ENCODE results near the gene TIA1.
A peak's percentile ranks its signal among the peaks of the same experiment; 100 is the strongest.
"Not testable (repeated sequence)": the region's sequence is repeated elsewhere in the genome, so short reads cannot be mapped to it uniquely, and the experiment has no call there.

TIA1 gene

DNA sequence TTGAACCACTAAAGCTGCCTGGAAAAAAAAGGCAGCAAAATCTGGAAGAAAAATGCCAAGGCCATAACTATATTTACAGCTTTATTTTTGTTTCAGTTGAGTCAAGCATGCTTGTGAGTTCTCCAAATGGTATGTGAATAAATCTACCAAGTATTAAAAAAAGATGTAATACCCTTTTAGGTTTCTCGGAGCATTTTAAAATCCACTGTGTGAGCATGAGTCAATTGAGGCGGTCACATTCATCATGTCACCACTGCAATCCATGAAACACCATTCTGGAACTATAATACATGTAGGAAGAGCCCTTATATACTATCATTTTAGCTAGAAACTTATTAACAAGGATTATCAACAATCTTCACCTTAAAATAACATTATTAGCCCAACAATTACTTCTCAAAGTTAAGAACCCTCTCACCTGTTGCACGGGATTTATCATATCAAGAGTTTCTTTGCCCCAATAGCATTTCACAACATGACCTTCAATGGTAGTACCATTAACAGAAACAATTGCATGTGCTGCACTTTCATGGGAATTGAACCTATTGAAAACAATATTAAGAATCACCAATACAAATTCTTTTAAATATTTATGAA, 33.4 kb downstream of the TIA1 start:
- DNase-seq, result no peak

GRCh38 chr2:70214365-70214764, 34.1 kb downstream of the TIA1 start:
- DNase-seq, result no peak

DNA sequence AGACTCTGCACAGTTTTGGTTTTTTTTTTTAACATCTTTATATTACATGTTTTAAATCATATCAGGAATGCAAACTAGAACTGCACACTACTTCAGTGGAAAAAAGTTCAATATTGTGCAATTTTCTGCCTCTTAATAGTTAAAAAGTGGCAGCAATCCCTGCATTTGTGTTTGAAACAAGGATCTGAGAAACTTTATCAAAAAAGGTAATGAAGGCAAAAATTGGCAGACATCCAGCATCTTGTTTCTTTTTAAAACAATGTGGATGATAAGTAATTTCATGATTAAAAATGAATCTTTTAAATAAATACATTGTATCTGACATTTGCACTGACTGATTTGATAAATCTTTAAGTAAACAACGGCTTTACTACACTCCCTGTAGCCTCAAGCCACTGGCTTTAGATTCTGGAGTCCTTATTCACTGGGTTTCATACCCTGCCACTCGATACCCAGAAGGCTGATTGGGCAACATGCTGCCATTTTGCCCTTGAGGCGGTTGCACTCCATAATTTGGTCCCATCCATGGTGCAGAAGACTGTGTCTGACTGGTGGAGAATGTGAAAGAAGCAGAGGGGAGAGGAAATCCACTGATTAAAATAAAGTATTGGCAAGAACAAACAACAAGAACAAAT, 36.0 kb downstream of the TIA1 start:
- no peak for DNase-seq

DNA sequence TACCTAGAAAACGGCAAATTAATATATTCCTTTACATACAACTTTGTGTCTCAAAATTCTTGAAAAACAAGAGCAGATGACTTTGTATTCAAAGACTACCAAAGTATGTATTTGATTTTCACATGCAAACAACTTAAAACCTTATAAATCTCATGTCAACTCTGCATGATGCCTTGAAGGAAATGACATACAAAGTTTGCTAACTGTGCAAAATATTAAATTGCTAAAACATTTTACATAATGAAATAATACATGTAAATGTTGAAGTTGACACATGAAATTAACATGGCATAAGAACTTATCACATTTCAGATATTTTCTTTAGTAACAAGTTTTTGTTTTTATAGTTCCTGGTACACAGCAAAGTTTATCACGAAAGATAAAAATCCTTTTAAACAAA, 36.8 kb downstream of the TIA1 start:
- DNase-seq, result no peak

DNA sequence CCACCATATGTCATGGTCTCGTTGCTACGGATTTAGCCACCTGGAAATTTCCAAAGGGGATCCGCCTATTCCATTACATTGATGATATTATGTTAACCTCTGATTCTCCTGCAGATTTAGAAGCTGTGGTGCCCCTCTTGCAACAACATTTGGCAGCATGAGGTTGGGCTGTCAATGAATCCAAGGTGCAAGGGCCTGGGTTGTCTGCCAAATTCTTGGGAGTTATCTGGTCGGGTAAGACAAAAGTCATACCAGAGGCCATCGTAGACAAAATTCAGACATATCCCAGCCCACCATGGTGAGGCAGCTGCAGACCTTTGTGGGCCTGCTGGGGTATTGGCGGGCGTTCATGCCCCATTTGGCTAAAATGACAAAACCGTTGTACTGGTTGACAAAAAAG, 44.0 kb downstream of the TIA1 start:
- no peak for DNase-seq

DNA sequence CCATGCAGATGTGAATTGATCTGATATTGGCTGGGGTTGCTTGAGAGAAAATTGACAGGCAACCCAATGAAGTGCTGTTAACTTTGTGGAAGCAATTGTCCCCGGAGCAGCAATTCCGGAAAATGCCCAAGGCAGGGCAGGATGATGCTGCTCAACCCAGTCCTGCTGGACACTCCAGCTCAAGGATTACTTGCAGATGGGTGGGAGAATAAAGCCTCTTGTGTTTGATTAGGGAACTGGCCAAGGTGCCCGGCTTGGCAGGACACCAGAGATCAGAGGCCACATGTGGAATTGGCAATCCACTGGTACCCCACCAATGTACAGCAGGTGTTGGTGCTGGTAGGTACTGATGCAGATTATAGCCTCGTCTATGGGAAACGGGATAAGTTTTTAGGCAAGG, 45.3 kb downstream of the TIA1 start:
- DNase-seq, result no peak

- no peak for DNase-seq
Measured at GRCh38 chr2:70202236-70202806, 46.1 kb downstream of the TIA1 start.

DNA sequence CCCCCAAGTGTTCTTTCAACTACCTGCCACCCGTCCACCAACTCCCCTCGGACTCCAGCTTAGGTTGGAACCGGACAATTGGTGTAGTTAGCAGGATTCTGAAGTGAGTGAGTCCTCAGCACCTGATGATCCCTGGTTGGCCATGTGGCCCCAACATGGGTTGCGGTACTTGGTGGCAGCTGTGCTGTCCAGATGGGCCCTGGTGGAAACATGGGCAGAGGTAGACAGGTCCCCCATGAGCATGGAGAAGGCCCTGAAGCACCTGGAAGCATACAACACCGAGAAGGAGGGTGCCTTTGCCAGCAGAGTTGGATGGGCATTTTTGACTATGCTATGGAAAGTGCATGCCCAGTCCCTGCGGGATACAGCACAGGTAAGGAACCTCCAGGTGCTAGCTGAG, 46.6 kb downstream of the TIA1 start:
- DNase-seq, result no peak

GRCh38 chr2:70201225-70201768, 47.1 kb downstream of the TIA1 start:
- no peak for DNase-seq

DNA sequence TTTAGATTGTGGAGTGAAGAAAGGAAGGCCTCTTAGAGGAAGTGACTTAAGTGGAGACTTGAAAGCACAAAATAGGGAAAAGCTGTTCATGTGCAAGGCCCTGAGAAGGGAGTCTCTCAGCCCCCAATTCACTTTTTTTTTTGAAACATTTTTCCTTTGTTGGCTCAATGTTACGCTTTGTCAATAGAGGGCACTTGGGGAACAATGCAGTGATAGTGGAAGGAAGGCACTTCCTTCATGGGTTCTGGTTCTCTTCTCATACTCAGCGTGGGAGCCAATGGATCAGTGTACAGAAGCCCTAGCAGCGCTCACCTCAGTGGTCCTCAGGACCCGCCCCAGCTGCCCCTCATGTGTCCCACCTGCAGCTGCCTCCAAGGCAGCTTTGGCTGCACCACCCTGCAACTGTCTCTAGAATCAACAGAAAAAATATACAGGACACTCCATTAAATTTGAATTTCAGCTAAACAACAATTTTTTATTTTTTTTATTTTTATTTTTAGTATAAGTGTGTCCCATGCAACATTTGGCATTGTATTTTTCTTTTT, 49.0 kb downstream of the TIA1 start:
- DNase-seq, result no peak

GRCh38 chr2:70192516-70192915, 55.9 kb downstream of the TIA1 start:
- no peak for DNase-seq

- no peak for DNase-seq
Measured at GRCh38 chr2:70191244-70191735, 57.1 kb downstream of the TIA1 start.

DNA sequence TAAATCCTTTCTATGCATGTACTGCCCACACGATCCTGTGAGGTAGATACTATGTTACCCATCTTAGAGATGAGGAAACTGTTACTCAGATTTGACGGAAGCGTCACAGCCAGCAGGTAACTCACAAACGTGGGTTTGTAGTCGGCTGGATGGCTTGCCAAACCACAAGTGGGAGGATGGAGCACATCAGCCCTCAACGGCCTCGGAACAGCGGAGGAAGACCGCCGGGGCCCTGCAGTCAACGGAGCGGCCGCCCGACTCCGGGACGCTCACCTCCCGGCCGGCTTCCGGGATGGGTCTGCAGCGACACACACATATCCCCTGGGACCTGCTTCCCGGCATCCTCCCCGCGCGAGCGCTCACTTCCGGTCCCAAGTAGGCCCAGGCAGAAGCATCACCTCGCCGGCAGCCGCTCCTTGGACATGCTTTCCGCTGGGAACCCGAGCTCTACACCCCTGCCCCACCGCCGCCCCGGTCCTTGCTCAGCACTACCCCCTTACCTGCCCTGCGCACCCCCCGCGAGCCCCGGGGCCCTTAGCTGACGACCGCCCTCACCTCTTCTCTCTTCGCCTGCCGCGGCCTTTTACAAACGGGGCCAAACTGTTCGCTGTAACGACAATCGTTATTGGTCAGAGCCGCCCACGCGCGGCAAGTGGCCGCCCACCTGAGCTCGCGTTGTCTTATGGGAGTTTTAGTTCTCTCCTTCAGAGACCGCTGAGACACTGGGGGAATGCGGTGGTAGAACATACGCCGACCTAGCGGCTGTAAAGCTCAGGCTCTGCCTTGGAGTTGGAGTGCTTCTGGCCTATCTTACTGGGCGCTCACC, 57.8 kb downstream of the TIA1 start, which contains the start of gene C2orf42:
C2orf42 (minus strand) TSS at position 602 of the 826 bp plus-strand sequence. CDS start 9,034 bp downstream, outside the sequence.
- peak; percentile 94 for DNase-seq

DNA sequence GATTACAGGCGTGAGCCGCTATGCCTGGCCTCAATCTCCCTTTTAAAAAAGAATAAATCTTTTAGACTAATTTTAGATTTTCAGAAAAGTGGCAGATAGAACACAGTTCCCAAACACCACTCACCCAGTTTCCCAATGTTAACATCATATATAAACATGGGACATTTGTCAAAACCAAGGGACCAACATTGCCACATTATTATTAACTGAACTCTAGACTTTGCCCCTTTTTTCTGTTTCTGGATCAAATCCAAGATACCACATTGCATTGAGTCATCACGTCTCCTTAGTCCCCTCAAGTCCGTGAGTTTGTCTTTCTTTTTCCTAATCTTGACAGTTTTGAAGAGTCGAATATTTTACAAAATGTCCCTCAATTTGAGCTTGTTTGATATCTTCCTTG, 60.0 kb downstream of the TIA1 start:
- DNase-seq, result no peak

- not testable (repeated sequence) for DNase-seq
Measured at GRCh38 chr2:70187170-70187569, 61.3 kb downstream of the TIA1 start.

DNA sequence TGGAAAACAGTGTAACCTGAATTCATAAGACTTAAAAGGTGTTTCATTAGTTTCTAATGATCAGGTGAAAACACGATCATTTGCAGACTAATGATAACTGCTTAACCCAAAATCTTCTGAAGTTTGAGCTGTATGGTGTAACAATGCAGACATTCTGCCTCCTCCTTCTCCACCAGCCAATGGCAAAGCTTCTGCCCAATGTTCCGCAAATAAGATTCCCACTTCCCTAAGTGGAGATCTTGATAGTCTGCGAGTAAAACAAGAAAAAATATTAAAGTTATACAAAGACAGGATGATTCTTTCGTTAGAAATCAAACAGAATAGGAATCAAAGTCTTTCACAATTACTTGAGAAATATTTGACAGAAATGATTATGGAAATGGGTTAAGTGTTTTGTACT, 65.7 kb downstream of the TIA1 start:
- DNase-seq, result no peak

- DNase-seq, result no peak
Measured at GRCh38 chr2:70181363-70181956, 67.0 kb downstream of the TIA1 start.

DNA sequence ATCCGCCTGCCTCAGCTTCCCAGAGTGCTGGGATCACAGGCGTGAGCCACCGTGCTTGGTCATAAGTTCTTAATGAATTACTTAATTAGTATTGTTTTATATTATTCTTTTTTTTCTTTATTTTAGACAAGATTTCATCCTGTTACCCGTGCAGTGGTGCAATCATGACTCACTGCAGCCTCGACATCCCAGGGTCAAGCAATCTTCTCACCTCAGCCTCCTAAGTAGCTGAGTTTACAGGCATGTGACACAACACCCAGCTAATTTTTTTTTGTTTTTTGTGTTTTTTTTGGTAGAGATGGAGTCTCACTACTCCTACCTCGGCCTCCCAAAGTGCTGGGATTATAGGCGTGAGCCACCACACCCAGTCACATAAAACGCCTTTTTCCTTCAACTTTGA, 74.9 kb downstream of the TIA1 start:
- no peak for DNase-seq

GRCh38 chr2:70169654-70170245, 78.7 kb downstream of the TIA1 start:
- not testable (repeated sequence) for DNase-seq

DNA sequence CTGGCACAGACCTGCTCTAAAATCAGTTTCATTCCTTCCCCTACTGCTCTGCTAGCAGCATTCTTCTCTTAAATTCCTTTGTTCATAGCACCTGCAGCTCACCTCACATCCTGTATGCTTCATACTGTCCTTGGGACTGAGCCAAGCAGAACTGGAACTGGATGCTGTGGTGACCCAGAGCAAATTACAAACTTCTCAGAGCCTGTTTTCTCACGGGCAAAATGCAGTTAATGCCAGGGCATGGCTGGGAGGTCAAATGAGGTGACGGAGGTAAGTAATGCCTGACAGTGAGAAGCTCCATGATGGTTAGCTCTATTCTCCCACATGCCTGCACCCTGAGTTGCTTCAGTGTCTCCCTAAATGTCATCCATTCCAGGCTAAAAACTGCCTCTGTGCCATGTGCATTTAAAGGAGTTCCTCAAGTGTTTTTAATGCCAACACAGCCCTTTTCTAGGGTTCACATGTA, 87.3 kb downstream of the TIA1 start:
- no peak for DNase-seq

- DNase-seq, result no peak
Measured at GRCh38 chr2:70160545-70160944, 87.9 kb downstream of the TIA1 start.

Data from GDM1 (cell line).